ENCODE measurements around the gene FOXP3.

Gene FOXP3

DNA sequence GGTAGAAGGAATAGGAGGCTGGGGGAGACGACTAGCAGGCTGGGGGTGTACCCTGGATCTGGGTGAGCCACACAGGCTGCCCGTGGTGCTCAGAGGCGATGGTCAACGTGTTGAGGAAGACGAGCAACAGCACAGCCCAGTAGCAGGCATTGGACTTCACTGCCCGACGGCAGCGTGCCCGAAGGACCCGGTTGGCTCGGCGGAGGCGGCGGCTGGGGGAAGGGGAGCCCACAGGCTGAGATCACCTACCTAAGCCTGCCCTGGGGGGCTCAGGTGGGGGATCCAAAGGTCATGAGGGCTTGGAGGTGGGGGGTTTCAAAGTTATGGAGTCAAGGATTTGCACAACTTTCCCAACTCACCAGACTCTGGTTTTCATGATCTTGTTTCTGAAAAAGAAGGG lies 38.7 kb downstream of the FOXP3 start:
- TF ChIP-seq, protein P1, sequence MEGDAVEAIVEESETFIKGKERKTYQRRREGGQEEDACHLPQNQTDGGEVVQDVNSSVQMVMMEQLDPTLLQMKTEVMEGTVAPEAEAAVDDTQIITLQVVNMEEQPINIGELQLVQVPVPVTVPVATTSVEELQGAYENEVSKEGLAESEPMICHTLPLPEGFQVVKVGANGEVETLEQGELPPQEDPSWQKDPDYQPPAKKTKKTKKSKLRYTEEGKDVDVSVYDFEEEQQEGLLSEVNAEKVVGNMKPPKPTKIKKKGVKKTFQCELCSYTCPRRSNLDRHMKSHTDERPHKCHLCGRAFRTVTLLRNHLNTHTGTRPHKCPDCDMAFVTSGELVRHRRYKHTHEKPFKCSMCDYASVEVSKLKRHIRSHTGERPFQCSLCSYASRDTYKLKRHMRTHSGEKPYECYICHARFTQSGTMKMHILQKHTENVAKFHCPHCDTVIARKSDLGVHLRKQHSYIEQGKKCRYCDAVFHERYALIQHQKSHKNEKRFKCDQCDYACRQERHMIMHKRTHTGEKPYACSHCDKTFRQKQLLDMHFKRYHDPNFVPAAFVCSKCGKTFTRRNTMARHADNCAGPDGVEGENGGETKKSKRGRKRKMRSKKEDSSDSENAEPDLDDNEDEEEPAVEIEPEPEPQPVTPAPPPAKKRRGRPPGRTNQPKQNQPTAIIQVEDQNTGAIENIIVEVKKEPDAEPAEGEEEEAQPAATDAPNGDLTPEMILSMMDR (IDR thresholded peaks at IDR 0.05; ENCODE audit: low read depth, low read length, missing control alignments): no peak
- DNase-seq (ENCODE audit: extremely low read depth, low read depth): no peak
- no peak overlapping the region for H3K4me3 ChIP-seq (replicated peaks; ENCODE audit: low read depth, low read length)

DNA sequence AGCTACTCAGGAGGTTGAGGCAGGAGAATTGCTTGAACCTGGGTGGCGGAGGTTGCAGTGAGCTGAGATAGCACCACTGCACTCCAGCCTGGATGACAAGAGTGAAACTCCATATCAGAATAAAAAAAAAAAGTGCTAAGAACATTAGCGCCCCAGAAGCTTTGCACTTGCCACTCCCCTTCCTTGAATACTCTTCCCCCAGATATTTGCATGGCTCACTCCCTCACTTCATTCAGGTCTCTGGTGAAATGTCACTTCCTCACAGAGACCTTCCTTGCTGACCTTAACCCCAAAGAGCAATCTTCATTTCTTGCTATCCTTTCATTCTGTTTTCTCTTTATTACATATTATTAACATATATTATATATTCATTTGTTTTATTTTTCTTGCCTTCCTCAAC lies 42.6 kb downstream of the FOXP3 start:
- H3K4me3 ChIP-seq (replicated peaks; ENCODE audit: low read depth, low read length): no peak overlapping the region
- TF ChIP-seq, protein P1 (IDR thresholded peaks at IDR 0.05; ENCODE audit: low read depth, low read length, missing control alignments): no peak
- no peak for DNase-seq (ENCODE audit: extremely low read depth, low read depth)

- no peak overlapping the region for H3K4me3 ChIP-seq (replicated peaks; ENCODE audit: low read depth, low read length)
- DNase-seq (ENCODE audit: extremely low read depth, low read depth): no peak
- TF ChIP-seq, protein P1 (IDR thresholded peaks at IDR 0.05; ENCODE audit: low read depth, low read length, missing control alignments): no peak
These were observed 44.4 kb downstream of the FOXP3 start for GRCh38 chrX:49220100-49220499.

DNA sequence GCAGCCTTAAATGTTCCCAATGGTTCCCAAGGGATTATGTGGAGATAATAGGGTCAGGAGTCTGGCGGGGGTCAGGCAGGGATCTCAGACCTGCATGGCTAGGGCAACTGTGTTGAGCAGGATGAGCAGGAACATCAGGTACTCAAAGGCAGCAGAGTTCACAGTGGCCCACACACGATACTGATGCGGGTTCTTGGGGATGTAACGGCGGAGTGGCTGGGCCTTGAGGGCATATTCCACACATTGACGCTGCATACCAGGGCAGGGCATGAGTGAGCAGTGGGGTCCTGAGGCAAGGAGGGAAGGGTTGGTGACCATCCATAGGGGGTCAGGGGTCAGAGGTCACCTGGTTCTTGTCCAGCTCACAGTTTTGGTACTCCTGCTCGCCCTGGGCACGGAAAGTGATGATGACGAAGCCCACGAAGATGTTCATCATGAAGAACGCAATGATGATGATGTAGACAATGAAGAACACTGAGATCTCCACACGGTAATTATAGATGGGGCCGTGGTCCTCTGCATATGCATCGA lies 49.4 kb downstream of the FOXP3 start:
- H3K4me3 ChIP-seq (replicated peaks; ENCODE audit: low read depth, low read length): no peak overlapping the region
- TF ChIP-seq, protein P1 (IDR thresholded peaks at IDR 0.05; ENCODE audit: low read depth, low read length, missing control alignments): no peak
- no peak for DNase-seq (ENCODE audit: extremely low read depth, low read depth)

DNA sequence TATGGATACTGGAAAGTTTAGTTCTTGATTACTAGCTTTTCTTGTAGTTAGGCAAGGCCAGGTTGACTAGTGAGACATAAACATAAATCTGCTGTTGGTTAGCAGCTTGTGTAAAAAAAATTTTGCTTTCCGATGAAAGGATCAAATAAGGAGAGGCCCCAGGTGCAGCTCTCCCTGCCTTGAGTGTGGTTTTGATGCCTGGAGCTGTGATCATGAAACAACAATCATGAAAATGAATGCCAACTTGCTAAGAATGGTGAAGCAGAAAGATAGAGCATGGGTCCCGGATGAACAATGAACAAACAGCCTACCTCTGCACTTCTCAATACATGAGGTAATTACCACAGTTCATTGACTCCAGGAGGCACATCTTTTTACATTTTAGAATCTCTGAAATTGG lies 50.1 kb downstream of the FOXP3 start:
- H3K4me3 ChIP-seq (replicated peaks; ENCODE audit: low read depth, low read length): no peak overlapping the region
- DNase-seq (ENCODE audit: extremely low read depth, low read depth): no peak
- TF ChIP-seq, protein P1 (IDR thresholded peaks at IDR 0.05; ENCODE audit: low read depth, low read length, missing control alignments): no peak

DNA sequence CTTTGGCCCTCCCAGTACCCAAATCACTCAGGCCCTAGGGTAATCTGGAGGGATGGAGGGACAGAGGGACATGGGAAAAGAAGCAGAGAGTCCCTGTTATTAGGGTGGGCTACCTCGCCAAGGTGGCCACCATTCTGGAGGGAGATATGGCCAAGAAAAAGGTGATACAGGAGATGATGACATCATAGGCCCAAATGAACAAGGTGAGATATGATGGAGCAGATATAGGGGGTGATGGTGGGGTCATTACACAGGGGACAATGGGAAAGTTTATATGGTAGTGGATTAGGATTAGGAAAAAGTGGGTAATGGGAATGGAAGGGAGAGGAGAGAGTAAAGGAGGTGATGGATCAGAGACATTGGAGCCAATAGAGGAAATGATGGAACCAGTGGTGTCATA lies 51.6 kb downstream of the FOXP3 start:
- H3K4me3 ChIP-seq (replicated peaks; ENCODE audit: low read depth, low read length): no peak overlapping the region
- TF ChIP-seq, protein P1 (IDR thresholded peaks at IDR 0.05; ENCODE audit: low read depth, low read length, missing control alignments): no peak
- no peak for DNase-seq (ENCODE audit: extremely low read depth, low read depth)

DNA sequence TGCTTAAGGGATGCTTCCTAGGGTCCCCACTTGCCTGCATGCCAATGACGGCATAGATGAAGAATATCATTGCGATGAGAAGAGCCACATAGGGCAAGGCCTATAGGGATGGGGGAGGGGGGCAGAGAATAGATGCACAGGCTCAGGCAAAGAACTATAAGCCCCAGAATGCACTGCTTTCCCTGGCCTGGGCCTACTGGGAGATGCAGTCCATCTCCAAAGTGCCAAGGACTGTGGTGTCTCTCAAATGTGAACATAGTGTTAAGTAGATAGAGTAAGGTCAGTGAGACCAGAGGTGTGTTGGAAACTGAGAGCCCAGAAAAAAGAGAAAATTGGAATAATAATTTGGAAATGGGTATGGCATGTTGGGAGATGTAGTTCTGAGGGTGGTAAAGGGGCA lies 52.3 kb downstream of the FOXP3 start:
- DNase-seq (ENCODE audit: extremely low read depth, low read depth): no peak
- TF ChIP-seq, protein P1 (IDR thresholded peaks at IDR 0.05; ENCODE audit: low read depth, low read length, missing control alignments): no peak
- no peak overlapping the region for H3K4me3 ChIP-seq (replicated peaks; ENCODE audit: low read depth, low read length)
